Measurements from ENCODE around the gene ACLY.

- TF ChIP-seq CTCF (IDR thresholded peaks at IDR 0.05) (no peak), POLR2A (IDR thresholded peaks at IDR 0.05) (no peak)
These were observed 48.7 kb downstream of the ACLY start for GRCh38 chr17:41870097-41870496.

Measured in heart left ventricle (tissue), 13 donors.